Sigmoid colon (tissue), 4 donors: ENCODE results near the gene FURIN.

Experiments
- CTCF ChIP-seq, 4 experiments: fragments of 450-650 bp in 3 of 4; fragments of 200-600 bp in 1 of 4; IDR thresholded peaks; one replicate each; pipeline ENCODE4 v1.5.1; 2016 to 2019; ENCODE audit warnings: antibody characterized with exemption in 4 of 4, mild to moderate bottlenecking in 3 of 4, moderate library complexity in 2 of 4
- EP300 ChIP-seq, 4 donors: sonication (generic); formaldehyde crosslinking; IDR thresholded peaks; one replicate each; pipeline ENCODE4 v1.6.1; 2017; ENCODE audit warnings: antibody characterized with exemption in 4 of 4
- POLR2A ChIP-seq, 2 donors: fragments of 450-650 bp; IDR thresholded peaks; one replicate each; pipeline ENCODE4 v1.6.1; 2016; ENCODE audit warnings: antibody characterized with exemption in 2 of 2, mild to moderate bottlenecking in 2 of 2, moderate library complexity in 2 of 2
- POLR2AphosphoS5 ChIP-seq, 4 donors: sonication (generic); formaldehyde crosslinking; IDR thresholded peaks; one replicate each; pipeline ENCODE4 v1.6.1; 2017; ENCODE audit warnings: antibody characterized with exemption in 4 of 4

- no peak for TF ChIP-seq CTCF (IDR thresholded peaks at IDR 0.05)
- no peak for TF ChIP-seq POLR2A (IDR thresholded peaks at IDR 0.05)
- no peak for TF ChIP-seq EP300 (IDR thresholded peaks at IDR 0.05)
- no peak for TF ChIP-seq POLR2AphosphoS5 (IDR thresholded peaks at IDR 0.05)
These were observed 13.0 kb downstream of the FURIN start for GRCh38 chr15:90881181-90881977.
